Neural progenitor cell (in vitro differentiated cells): ENCODE data around the gene KCTD15.

Experiments used
- CTCF ChIP-seq: fragments of 200-600 bp; sonication (generic); IDR thresholded peaks from 2 replicates; pipeline ENCODE4 v1.5.1; 2017; ENCODE audit warnings: antibody characterized with exemption, mild to moderate bottlenecking
- EZH2 ChIP-seq: fragments of 200-600 bp; sonication (generic); IDR thresholded peaks from 2 replicates; pipeline ENCODE4 v1.6.1; 2017; ENCODE audit warnings: antibody characterized with exemption, mild to moderate bottlenecking, moderate library complexity

- TF ChIP-seq CTCF (no peak), EZH2 (no peak)
Observed at GRCh38 chr19:33780746-33781145, 15.9 kb upstream of the KCTD15 start.
